AG10803 (cell line): ENCODE data around the gene ESPL1.

Source experiments
- DNase-seq: peaks from one replicate; pipeline ENCODE4 v3.0.0; 2010; ENCODE audit warnings: low read depth
- H3K4me3 ChIP-seq: 2 replicates; pipeline ENCODE4 v1.5.1; 2011; ENCODE audit warnings: mild to moderate bottlenecking, low read length, control low read depth
- CTCF ChIP-seq: conservative IDR thresholded peaks from 2 replicates; pipeline ENCODE4 v1.5.1; 2011; ENCODE audit warnings: mild to moderate bottlenecking, low read length, control low read depth, inconsistent platforms

The ESPL1 gene

GRCh38 chr12:53279283-53279869 is 11.3 kb downstream of the ESPL1 start:
- no peak for DNase-seq
- TF ChIP-seq CTCF = no peak
- H3K4me3 ChIP-seq = no peak overlapping the region

DNA sequence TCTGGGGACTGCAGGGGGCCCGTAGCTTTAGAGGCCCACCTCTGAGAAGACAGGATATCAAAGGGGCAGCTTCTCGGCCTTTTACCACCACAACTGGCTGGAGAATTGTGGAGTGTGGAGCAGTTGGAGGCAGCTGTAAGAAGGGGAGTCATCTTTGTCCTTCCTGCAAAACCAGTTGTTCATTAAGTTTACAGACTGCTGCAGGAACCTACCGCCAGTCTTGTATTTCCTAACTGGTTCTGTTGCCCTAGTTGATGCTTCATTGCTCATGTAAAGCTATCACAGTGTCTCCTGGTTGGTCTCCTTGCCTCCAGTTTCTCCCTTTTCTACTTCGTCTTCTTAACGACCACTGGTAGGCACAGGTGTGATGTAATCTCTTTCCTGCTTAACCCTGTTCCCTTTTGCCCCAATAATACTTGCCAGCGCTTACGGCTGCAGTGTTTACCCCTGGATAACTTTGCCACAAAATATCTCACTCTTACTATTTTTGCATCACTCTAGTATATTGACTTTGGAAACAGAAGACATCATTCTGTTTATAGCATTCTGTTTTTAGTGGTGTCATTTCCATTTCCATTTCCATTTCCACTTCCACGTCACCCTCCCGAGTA is 11.9 kb downstream of the ESPL1 start:
- no peak overlapping the region for H3K4me3 ChIP-seq
- TF ChIP-seq CTCF = no peak
- no peak for DNase-seq

GRCh38 chr12:53286448-53286847 is 18.3 kb downstream of the ESPL1 start:
- no peak for DNase-seq
- H3K4me3 ChIP-seq = no peak overlapping the region
- no peak for TF ChIP-seq CTCF

GRCh38 chr12:53287741-53288216 is 19.7 kb downstream of the ESPL1 start:
- no peak overlapping the region for H3K4me3 ChIP-seq
- peak; percentile 75 for TF ChIP-seq CTCF
- peak; percentile 61 for DNase-seq

DNA sequence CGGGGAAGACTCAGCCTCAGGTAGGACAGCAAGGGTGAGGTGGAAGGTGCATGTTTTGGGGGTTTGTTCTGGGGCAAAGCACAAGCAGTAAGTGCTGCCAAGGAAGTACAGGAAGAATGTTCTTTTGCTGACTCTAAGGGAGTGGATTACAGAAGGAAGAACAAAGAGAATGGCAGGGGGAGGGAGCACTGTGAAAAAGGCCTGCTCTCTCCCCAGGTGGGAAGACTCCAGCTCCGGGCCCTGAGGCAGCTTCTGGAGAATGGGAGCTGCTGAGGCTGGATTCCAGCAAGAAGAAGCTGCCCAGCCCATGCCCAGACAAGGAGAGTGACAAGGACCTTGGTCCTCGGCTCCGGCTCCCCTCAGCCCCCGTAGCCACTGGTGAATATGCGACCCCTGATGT is 20.2 kb downstream of the ESPL1 start:
- TF ChIP-seq CTCF = no peak
- no peak overlapping the region for H3K4me3 ChIP-seq
- DNase-seq = no peak

DNA sequence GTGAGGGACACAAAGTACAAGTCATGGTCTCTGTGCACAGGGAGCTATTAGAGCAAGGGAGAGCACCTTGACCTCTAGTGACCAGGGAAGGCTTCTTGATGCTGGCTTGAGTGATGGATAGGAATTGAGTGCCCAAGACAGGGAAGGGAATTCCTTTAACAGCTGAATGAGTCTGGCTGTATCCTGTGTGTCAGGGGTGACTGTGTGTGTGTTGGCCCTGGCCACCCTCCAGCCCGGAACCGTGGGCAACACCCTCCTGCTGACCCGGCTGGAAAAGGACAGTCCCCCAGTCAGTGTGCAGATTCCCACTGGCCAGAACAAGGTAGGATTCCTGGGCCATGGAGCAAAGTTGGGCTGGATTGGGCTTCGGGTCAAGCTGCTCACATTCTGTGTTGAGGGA is 21.8 kb downstream of the ESPL1 start:
- no peak for TF ChIP-seq CTCF
- peak; percentile 29 for DNase-seq
- H3K4me3 ChIP-seq = no peak overlapping the region

GRCh38 chr12:53290661-53291060 is 22.6 kb downstream of the ESPL1 start:
- no peak for DNase-seq
- TF ChIP-seq CTCF = no peak
- H3K4me3 ChIP-seq = no peak overlapping the region
